Hypothalamus (tissue), 51 donors: ENCODE measurements around the gene TSPOAP1.

ENCODE experiments used
- DNase-seq, 51 donors: peaks; one replicate each; lab custom pipeline; 2025; lab: John Stamatoyannopoulos, UW

Gene TSPOAP1

DNA sequence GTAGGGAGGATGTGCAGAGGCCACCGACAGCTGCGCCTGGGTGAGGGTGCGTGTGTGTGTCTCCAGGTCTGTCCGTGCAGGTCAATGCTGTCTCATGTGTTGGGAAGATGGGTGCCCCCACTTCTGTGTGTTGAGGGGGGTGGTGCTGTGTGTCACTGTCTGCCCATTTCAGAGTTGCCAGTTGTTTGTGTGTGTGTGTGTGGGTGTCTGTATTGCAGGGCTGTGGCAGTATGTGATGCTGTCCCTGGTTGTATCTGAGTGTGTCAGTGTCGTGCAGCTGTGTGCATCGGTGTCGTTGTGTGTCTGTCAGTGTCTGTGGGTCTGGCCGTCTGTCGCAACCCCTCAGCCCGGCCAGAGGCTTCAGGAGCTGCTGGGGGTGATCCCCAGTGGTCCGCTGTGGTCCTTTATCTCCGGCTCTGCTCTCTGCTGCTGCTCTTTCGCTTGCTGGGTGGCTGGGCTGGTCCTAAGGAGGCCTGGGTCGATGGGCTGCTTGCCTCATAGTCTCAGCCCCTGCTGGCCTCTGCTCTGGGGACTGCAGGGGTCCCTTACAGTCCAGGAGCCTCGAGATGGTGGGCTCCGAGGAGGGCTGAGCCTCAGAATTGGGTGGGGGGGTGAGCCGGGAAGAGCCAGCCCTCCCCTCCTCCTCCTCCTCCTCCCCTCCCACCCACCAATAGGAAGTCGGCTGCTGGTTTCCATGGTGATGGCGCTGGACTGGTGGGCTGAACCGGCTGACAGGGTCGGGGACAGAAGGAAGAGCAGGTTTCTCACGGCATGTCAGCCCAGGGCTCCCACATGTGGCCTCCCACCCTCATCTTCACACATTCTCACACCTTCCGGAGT, at the start of gene TSPOAP1:
TSPOAP1 (minus strand) TSS at position 601 of the 840 bp plus-strand sequence. CDS start 875 bp downstream, outside the sequence.
- DNase-seq = peak in 38 of 51 donors; percentile 25 to 81 (median 56)

- DNase-seq = no peak
Measured at GRCh38 chr17:58377661-58378060, 49.1 kb upstream of the TSPOAP1 start.

GRCh38 chr17:58377093-58377601, 48.6 kb upstream of the TSPOAP1 start:
- no peak for DNase-seq

GRCh38 chr17:58376472-58377000, 47.9 kb upstream of the TSPOAP1 start:
- no peak for DNase-seq

DNA sequence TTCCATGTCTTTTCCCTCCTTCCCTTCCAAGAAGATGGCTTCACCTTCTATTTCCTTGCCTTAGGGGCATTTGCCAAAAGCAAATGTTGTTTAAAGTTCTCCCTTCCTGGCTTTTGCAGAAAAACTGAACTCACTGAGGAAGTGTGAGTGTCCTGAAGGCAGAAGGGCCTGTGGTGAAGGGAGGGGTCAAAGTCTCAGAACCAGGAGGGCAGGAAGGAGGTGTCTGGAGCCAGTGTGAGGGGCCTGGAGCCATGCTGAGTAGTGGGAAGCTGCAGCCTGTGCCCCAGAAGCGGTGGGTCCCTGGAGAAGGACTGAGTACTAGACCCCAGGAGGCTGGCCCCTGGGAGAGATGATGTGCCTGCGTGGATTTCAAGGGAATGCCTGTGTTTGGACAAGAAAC, 47.2 kb upstream of the TSPOAP1 start:
- no peak for DNase-seq

DNA sequence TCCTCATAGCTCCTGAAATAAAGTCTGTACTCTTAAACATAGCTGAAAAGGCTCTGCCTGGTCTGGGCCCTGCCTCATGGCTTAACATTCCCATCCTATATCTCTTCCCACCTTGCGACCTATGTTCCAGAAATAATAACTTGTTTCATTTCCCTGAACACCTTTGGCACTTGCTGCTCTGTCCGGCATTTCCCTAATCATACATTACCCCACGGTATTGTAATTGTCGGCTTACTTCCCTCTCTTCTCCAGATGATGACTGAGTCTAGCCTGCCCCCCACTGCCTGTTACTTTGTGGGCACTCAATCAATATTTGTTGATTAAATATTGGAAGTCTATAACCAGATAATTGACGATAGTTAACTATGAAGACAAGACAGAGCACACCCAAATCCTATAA, 46.7 kb upstream of the TSPOAP1 start:
- DNase-seq = no peak

GRCh38 chr17:58373923-58374322, 45.3 kb upstream of the TSPOAP1 start:
- DNase-seq = no peak

DNA sequence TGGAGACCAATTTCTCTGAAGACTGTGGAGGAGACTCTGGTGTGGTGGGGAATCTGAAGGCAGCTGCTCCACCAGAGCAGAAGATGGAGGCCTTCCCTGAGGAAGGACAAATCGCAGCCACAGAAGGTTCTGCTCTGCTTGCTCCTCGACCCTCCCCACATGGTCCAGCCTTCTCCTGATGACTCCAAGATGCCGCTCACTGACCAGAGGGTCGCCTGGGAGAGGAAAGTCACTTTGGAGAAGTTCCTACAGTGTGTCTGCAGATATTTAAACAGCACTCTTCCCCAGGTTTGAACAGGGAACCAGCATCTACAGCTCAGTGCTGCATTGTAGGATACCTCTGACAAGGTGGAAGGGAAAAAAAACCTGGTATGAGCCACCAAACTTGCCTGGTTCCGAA, 44.4 kb upstream of the TSPOAP1 start:
- no peak for DNase-seq

- DNase-seq = no peak
Measured at GRCh38 chr17:58371300-58371950, 42.8 kb upstream of the TSPOAP1 start.

DNA sequence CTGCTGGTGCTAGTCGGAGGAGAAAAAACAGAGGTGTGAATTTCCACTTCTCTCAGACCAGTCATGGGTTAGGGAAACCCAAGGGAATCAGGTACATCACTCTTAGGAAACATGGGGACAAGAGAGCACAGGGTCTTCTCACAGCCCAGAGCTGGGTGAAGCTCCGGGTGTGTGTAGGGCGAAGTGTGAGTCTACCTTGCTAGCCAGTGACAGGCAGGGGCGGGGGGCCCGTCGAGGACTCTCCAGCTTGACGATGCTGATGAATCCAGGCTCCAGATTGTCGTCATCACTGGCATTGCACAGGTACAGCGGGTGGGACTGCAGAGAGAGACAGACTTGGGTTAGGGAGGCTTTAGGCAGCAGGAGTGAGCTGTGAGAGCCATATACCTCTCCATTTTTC, 42.1 kb upstream of the TSPOAP1 start:
- DNase-seq = no peak

DNA sequence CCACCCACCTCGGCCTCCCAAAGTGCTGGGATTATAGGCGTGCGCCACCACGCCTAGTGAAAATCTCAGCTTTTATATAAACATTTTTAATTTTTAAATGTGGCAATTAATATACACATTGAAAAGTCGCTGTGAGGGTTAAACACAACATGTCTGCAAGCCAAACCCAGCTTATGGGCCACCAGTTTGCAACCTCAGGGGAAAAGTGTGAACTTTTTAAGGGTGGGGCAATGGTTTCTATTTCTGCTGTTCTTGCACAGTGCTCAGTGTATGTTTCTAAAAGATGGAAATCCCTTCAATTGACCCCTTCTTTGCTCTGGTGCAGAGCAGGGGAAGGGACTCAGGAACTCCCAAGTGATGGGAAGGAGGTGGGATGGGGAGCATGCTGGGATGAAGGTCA, 41.7 kb upstream of the TSPOAP1 start:
- no peak for DNase-seq

- no peak for DNase-seq
Measured at GRCh38 chr17:58369214-58370031, 40.8 kb upstream of the TSPOAP1 start.

GRCh38 chr17:58368860-58369213, 40.2 kb upstream of the TSPOAP1 start:
- no peak for DNase-seq

DNA sequence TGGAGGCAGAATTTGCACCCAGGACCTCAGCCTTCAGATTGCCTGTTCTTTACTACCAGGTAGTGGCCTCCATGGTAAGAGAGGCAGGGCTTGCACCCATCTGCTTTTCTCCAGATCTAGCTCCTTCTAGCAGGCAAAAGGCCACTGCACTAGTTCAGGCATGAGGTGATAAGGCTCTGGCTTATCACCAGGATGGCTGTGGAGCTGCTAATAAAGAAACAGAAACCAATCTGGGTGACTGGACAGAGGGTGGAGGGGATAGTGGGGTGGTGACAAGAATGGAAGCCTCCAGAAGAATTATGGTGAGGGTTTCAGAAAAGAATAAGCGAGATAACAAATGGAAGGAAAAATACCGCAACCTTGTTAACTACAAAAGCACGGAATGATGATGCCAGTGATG, 38.9 kb upstream of the TSPOAP1 start:
- DNase-seq = no peak

DNA sequence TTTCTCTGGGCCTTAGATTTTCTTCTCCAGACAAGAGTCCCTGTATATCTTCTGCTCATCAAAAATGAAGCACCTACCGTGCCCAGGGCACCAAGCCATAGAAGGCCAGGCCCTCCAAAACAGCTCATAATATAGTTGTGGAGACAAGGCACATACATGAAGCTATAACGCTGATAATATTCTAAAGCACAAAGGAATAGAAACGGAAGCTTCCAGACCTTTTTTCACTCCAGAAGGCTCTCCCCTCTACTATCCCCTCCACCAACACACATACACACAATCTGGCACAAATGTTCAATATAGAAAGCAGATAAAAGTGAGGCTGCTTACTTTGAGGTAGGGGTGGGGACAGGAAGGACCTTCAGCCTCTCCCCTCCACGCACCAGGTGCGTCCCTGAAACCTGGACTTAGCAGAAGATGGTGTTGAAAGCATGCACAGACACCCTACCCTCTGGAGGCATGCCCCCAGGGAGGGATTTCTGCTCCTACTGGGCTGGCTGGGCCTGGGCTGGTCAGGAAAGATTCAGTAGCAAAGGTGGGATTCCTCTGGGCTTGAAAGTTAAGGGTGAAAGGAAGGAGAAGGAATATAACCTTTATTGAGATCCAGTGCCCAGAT, 37.5 kb upstream of the TSPOAP1 start:
- DNase-seq = no peak

- DNase-seq = no peak
Measured at GRCh38 chr17:58365185-58365979, 36.8 kb upstream of the TSPOAP1 start.

DNA sequence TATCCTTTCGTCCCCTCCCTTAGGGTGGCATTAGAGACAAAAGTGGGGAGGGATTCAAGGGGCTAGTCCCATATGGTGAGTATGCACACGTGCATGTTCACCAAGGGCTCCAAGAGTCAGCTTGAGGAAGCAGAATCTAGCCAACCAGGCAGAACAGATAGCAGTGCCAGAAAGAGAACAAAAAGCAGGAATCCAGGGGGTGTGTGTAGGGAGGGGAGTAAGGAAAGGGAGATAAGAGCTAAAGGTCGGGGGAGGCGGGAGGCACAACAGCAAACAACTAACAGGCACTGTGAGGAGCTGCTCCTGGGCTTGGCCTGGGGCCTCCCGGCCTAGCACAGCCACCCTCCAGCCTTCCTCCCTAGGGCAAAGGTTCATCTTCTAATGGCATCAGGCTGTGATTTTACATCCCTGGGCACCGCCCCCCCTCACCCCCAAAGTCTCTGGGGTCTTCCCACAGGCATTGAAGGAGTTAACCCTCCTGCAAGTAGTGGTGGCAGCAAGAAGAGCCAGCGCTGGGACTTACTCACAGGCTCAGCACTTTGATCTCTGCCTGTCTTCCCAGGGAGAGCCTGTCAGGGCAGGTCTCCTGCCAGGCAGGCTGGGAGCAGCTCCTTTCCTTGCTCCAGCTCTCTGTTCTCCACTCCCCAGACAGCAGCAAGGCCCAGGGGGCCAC, 35.8 kb upstream of the TSPOAP1 start:
- DNase-seq = no peak

- DNase-seq = no peak
Measured at GRCh38 chr17:58363457-58364185, 35.0 kb upstream of the TSPOAP1 start.
